Measurements from ENCODE around the gene CLEC11A.
"Not testable (repeated sequence)": the region's sequence is repeated elsewhere in the genome, so short reads cannot be mapped to it uniquely, and the experiment has no call there.

CLEC11A gene

DNA sequence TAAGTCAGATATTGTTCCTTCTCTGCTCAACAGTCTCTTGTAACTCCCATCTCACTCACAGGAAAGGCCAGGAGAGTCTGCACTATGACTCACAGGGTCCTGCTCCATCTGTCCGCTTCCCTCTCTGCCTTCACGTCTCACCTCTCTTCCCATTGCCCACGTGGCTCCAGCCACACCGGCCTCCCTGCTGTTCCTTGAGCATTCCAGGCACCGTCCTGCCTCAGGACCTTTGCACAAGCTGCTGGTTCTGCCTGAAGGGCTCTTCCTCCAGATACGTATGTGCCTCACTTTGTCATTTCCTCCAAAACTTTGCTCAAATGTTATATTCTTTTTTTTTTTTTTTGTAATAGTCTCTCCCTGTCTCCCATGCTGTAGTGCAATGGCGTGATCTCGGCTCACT is 33.1 kb downstream of the CLEC11A start:
- not testable (repeated sequence) for DNase-seq (ENCODE audit: low spot score)

DNA sequence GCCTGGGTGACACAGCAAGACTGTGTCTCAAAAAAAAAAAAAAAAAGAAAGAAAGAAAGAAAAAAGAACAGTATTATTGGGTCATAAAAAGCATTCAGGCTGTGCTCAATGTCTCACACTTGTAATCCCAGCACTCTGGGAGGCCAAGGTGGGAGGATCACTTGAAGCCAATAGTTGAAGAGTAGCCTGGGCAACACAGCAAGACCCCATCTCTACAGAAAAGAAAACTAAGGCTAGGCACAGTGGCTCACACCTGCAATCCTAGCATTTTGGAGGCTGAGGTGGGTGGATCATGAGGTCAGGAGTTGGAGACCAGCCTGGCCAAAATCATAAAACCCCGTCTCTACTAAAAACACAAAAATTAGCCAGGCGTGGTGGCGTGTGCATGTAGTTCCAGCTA is 34.5 kb downstream of the CLEC11A start:
- DNase-seq (ENCODE audit: low spot score) = not testable (repeated sequence)

DNA sequence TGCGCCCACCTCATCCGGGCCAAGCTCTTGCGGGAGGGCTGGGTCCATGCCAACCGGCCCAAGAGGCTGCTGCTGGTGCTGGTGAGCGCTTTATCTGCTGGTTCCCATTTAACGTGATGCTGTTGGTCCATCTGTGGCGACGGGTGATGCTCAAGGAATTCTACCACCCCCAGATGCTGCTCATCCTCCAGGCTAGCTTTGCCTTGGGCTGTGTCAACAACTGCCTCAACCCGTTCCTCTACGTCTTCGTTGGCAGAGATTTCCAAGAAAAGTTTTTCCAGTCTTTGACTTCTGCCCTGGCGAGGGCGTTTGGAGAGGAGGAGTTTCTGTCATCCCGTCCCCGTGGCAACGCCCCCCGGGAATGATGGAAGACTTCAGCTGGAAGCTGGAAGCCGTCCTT is 35.9 kb downstream of the CLEC11A start:
- not testable (repeated sequence) for DNase-seq (ENCODE audit: low spot score)

DNA sequence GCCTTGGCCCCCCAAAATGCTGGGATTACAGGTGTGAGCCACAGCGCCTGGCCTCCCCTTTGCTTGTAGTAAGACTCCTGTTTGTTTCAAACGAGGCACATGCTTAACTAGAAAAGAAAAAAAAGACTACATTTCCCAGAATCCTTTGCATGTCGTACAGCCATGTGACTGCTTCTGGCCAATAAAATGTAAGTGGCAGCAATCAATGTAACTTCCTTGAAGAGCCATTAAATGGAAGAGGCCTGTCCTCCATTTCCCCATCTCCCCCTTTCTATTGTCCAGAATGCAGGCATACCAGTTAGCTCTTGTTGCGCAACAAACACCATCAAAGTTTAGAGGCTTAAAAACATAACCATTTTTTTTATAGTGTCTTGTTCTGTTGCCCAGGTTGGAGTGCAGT is 36.7 kb downstream of the CLEC11A start:
- no peak for DNase-seq (ENCODE audit: low spot score)

DNA sequence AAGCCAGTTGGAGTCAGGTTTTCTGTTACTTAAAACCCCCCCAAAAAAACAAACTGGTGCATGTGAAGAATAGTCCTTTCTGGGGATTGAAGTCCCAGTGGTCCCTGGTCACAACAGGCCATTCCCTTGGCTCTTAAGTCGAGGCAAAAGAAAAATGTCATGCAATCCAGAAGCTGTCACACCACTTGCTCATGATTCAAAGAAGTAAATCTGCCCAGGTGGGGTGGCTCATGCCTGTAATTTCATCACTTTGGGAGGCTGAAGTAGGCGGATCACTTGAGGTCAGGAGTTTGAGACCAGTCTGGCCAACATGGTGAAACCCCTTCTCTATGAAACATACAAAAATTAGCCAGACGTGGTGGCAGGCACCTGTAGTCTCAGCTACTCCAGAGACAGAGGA is 38.3 kb downstream of the CLEC11A start:
- DNase-seq (ENCODE audit: low spot score) = not testable (repeated sequence)

DNA sequence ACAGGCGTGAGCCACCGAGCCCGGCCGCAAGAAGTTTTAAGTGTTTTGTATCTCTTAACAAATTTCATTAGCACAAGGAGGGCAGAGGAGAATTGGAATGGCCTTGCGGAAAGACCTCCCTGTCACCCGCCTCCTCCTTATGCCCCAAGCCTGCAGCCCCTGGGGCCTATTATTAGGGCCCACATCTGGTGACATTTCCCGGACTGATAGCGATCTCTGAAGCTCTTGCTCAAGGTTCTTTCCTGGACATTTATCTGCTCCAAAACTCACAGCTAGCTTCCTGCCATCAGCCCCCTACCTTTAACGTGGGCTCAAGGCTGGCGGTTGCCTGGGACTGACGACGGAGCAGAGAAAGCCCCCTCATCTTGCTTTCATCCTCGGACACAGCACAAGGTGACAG is 40.4 kb downstream of the CLEC11A start:
- DNase-seq (ENCODE audit: low spot score) = not testable (repeated sequence)

DNA sequence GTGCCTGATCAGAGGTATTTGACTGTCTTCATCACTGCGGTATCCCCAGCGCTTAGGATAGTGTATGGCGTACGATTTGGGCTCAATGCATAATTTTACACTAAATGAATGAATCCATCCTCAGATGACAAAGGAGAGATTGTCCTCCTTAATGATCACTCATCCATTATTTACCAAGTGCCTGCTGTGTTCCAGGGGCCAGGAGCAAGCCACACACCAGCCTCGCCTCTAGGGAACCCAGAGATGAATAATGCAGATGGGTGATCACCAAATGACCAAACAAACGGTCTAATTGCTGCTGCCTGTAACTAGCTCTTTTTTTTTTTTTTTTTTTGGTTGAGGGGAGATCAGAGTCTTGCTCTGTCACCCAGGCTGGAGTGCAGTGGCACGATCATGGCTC is 41.2 kb downstream of the CLEC11A start:
- no peak for DNase-seq (ENCODE audit: low spot score)

DNA sequence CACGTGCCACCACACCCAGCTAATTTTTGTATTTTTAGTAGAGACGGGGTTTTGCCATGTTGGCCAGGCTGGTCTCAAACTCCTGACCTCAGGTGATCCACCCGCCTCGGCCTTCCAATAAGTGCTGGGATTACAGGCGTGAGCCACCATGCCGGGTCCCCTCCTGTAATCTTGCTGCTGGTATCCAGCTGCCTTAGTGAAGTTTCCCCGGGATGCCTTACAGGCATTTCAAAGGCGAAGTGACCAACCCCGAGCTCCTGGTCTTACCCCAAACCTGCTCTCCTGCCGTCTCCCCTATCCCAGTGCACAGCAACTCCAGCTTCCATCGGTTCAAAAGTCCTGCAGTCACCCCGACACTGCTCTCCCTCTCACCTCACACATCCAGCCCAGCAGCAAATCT is 43.6 kb downstream of the CLEC11A start:
- DNase-seq (ENCODE audit: low spot score) = not testable (repeated sequence)

DNA sequence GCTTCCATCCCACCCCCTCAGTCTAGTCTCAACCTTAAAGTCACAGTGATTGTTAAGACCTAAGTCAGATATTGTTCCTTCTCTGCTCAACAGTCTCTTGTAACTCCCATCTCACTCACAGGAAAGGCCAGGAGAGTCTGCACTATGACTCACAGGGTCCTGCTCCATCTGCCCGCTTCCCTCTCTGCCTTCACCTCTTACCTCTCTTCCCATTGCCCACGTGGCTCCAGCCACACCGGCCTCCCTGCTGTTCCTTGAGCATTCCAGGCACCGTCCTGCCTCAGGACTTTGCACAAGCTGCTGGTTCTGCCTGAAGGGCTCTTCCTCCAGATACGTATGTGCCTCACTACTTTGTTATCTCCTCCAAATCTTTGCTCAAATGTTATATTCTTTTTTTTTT is 44.1 kb downstream of the CLEC11A start:
- DNase-seq (ENCODE audit: low spot score) = not testable (repeated sequence)

DNA sequence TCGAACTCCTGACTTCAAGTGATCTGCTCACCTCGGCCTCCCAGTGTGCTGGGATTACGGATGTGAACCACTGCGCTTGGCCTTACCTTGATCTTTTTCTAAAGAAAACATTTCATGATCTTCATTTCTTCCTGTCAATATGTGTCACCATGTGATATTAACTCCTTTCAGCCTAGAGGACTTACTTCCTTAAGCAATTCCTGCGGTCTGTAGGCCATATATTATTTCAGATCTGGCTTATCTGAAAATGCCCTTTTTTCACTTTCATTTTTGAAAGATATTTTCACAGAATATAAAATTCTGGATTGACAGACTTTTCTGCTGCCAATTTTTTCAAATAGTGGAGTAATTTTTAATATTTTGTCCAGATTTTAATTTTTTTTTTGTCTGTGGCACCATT is 45.1 kb downstream of the CLEC11A start:
- no peak for DNase-seq (ENCODE audit: low spot score)

DNA sequence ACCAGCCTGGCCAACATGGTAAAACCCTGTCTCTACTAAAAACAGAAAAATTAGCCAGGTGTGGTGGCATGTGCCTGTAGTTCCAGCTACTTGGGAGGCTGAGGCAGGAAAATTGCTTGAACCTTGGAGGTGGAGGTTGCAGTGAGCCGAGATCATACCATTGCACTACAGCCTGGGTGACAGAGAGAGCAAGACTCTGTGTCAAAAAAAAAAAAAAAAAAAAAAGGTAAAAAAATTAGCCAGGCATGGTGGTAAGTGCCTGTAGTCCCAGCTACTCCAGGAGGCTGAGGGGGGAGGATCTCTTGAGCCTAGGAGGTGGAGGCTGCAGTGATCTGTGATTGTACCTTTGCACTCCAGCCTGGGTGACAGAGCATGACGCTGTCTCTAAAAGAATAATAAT is 47.0 kb downstream of the CLEC11A start, which contains the start of gene GPR32:
Gene GPR32 (plus strand): TSS at position 301 of the 400 bp plus-strand sequence. CDS start 137 bp downstream, outside the sequence.
- not testable (repeated sequence) for DNase-seq (ENCODE audit: low spot score)

DNA sequence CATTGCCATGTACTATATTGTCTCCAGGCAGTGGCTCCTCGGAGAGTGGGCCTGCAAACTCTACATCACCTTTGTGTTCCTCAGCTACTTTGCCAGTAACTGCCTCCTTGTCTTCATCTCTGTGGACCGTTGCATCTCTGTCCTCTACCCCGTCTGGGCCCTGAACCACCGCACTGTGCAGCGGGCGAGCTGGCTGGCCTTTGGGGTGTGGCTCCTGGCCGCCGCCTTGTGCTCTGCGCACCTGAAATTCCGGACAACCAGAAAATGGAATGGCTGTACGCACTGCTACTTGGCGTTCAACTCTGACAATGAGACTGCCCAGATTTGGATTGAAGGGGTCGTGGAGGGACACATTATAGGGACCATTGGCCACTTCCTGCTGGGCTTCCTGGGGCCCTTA is 47.7 kb downstream of the CLEC11A start:
- DNase-seq (ENCODE audit: low spot score) = no peak

DNA sequence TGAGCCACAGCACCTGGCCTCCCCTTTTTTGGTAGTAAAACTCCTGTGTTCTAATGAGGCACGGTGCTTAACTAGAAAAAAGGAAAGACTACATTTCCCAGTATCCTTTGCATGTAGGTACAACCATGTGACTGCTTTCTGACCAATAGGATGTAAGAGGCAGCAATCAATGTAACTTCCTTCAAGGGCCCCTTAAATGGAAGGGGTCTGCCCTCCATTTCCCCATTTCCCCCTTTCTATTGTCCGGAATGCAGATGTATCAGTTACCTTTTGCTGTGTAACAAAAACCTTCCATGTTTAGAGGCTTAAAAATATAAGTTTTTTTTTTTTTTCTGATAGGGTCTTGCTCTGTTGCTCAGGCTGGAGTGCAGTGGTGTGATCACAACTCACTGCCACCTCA is 49.3 kb downstream of the CLEC11A start:
- no peak for DNase-seq (ENCODE audit: low spot score)

DNA sequence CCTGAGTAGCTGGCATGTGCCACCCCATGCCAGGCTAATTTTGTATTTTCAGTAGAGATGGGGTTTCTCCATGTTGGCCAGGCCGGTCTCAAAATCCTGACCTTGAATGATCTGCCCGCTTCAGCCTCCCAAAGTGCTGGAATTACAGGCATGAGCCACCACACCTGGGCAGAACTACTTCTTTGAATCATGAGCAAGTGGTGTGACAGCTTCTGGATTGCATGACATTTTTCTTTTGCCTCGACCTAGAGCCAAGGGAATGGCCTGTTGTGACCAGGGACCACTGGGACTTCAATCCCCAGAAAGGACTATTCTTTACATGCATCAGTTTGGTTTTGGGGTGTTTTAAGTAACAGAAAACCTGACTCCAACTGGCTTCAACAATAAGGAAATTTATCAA is 49.7 kb downstream of the CLEC11A start:
- DNase-seq (ENCODE audit: low spot score) = not testable (repeated sequence)

DNA sequence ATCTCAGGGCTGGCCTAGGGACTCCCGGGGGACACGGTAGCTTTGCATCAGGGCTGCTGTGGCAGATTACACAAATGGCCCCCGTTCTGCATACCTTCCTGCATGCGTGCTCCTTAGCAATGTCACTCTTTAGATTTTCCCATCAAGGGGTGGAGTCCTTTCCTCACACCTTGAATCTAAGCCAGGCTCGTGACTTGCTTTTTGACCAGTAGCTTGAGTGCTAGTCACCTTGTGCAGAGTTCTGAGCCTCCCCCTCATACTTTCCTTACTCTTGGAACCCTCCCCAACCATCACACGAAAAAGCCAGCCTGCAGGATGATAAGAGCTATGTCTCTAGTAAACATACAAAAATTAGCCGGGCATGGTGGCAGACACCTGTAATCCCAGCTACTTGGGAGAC is 50.3 kb downstream of the CLEC11A start:
- not testable (repeated sequence) for DNase-seq (ENCODE audit: low spot score)
